Esophagus muscularis mucosa (tissue), 3 donors: ENCODE results near the gene ADH7.

Experiments used
- POLR2AphosphoS5 ChIP-seq, 2 donors: sonication (generic); formaldehyde crosslinking; IDR thresholded peaks; one replicate each; pipeline ENCODE4 v1.6.1; 2017; ENCODE audit warnings: antibody characterized with exemption in 2 of 2
- TF ChIP-seq, protein P1 (sequence below), 3 experiments: fragments of 200-600 bp in 2 of 3; fragments of 450-650 bp in 1 of 3; sonication (generic) in 2 of 3; IDR thresholded peaks; one replicate each; pipeline ENCODE4 v1.5.1; 2017 to 2019; ENCODE audit warnings: antibody characterized with exemption in 3 of 3, mild to moderate bottlenecking in 2 of 3, moderate library complexity in 1 of 3

DNA sequence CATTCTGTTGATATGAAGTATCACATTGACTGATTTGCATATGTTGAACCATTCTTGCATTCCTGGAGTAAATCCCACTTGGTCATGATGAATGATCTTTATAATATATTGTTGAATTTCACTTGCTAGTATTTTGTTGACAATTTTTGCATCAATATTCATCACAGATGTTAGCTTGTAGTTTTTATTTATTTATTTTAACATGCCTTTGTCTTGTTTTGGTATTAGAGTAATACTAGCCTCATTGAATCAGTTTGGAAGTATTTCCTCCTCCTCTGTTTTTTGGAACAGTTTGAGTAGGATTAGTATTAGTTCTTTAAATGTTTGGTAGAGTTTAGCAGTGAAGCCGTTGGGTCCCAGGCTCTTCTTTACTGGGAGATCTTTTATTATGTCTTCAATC, 68.7 kb downstream of the ADH7 start:
- TF ChIP-seq, protein P1, sequence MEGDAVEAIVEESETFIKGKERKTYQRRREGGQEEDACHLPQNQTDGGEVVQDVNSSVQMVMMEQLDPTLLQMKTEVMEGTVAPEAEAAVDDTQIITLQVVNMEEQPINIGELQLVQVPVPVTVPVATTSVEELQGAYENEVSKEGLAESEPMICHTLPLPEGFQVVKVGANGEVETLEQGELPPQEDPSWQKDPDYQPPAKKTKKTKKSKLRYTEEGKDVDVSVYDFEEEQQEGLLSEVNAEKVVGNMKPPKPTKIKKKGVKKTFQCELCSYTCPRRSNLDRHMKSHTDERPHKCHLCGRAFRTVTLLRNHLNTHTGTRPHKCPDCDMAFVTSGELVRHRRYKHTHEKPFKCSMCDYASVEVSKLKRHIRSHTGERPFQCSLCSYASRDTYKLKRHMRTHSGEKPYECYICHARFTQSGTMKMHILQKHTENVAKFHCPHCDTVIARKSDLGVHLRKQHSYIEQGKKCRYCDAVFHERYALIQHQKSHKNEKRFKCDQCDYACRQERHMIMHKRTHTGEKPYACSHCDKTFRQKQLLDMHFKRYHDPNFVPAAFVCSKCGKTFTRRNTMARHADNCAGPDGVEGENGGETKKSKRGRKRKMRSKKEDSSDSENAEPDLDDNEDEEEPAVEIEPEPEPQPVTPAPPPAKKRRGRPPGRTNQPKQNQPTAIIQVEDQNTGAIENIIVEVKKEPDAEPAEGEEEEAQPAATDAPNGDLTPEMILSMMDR (IDR thresholded peaks at IDR 0.05) = no peak
- TF ChIP-seq POLR2AphosphoS5 (IDR thresholded peaks at IDR 0.05) = no peak
